GM19239 (cell line): ENCODE results near the gene DICER1.

Experiments
- DNase-seq: peaks from one replicate; pipeline ENCODE4 v3.0.0; 2011; ENCODE audit warnings: low spot score; ENCODE audit not compliant: insufficient read length
- FAIRE-seq: peaks from 2 replicates; lab custom pipeline; 2011; peaks lifted over from hg19 to GRCh38; lab: Jason Lieb, UNC

DICER1 gene

GRCh38 chr14:95044463-95045105, 112.7 kb downstream of the DICER1 start:
- FAIRE-seq = no peak
- no peak for DNase-seq

- FAIRE-seq = no peak
- DNase-seq = no peak
These were observed 113.4 kb downstream of the DICER1 start for GRCh38 chr14:95043732-95044462.

- no peak for FAIRE-seq
These were observed 114.0 kb downstream of the DICER1 start for GRCh38 chr14:95043314-95043713.

GRCh38 chr14:95041477-95042020, 115.8 kb downstream of the DICER1 start:
- DNase-seq (no peak), FAIRE-seq (no peak)

More at GRCh38 chr14:95043314-95043713, 114.0 kb downstream of the DICER1 start:
- no peak for DNase-seq

GRCh38 chr14:95040708-95041476, 116.4 kb downstream of the DICER1 start:
- DNase-seq = no peak
- no peak for FAIRE-seq

- FAIRE-seq = no peak
These were observed 117.4 kb downstream of the DICER1 start for GRCh38 chr14:95039993-95040348.

GRCh38 chr14:95039259-95039992, 117.9 kb downstream of the DICER1 start:
- FAIRE-seq (no peak), DNase-seq (no peak)

More at GRCh38 chr14:95039993-95040348, 117.4 kb downstream of the DICER1 start:
- DNase-seq = no peak

- no peak for FAIRE-seq
- no peak for DNase-seq
These were observed 118.6 kb downstream of the DICER1 start for GRCh38 chr14:95038521-95039250.

GRCh38 chr14:95037273-95037672, 120.1 kb downstream of the DICER1 start:
- DNase-seq = no peak
- no peak for FAIRE-seq
